Muscle layer of duodenum (tissue), 2 donors: ENCODE results near the gene GDAP1L1.

ENCODE experiments used
- H3K27ac ChIP-seq: one replicate; pipeline ENCODE4 v1.7.0; 2013; ENCODE audit warnings: mild to moderate bottlenecking, low read length
- H3K27me3 ChIP-seq: one replicate; pipeline ENCODE4 v1.7.0; 2013; ENCODE audit warnings: low read depth, mild to moderate bottlenecking, control low read depth, low read length
- H3K36me3 ChIP-seq, 2 donors: one replicate each; pipeline ENCODE4 v1.7.0; 2013; ENCODE audit warnings: low read length in 2 of 2, control low read depth in 1 of 2, mild to moderate bottlenecking in 1 of 2; ENCODE audit not compliant: insufficient read depth in 2 of 2, control insufficient read depth in 1 of 2
- H3K4me1 ChIP-seq, 2 donors: one replicate each; pipeline ENCODE4 v1.7.0; 2013; ENCODE audit warnings: low read length in 2 of 2, mild to moderate bottlenecking in 2 of 2, control low read depth in 1 of 2, moderate library complexity in 1 of 2; ENCODE audit not compliant: insufficient read depth in 2 of 2, control insufficient read depth in 1 of 2
- H3K4me3 ChIP-seq, 2 donors: one replicate each; pipeline ENCODE4 v1.7.0; 2013; ENCODE audit warnings: low read length in 2 of 2, low read depth in 1 of 2, mild to moderate bottlenecking in 1 of 2
- H3K9me3 ChIP-seq, 2 donors: one replicate each; pipeline ENCODE4 v1.7.0; 2013; ENCODE audit warnings: low read length in 2 of 2, control low read depth in 1 of 2, mild to moderate bottlenecking in 1 of 2; ENCODE audit not compliant: control insufficient read depth in 1 of 2
- donor health status: healthy.

The GDAP1L1 gene

DNA sequence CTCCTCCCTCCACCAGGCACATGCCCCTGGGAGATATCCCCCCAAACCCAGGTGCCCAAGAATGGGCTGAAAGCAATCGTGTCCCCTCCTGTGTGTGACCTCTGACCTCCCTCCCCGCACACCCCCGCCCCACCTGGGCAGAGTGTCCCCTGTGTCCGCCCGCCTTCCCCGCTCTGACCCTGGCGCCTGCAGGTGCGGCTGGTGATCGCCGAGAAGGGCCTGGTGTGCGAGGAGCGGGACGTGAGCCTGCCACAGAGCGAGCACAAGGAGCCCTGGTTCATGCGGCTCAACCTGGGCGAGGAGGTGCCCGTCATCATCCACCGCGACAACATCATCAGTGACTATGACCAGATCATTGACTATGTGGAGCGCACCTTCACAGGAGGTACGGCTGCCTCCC, 9.9 kb downstream of the GDAP1L1 start:
- Histone ChIP-seq H3K4me1 (no peaks in the 10 kb centered on the region), H3K36me3 (no peaks in the 10 kb centered on the region), H3K4me3 (no peak overlapping the region), H3K27ac (no peak overlapping the region), H3K9me3 (no peaks in the 10 kb centered on the region), H3K27me3 (no peaks in the 10 kb centered on the region)

DNA sequence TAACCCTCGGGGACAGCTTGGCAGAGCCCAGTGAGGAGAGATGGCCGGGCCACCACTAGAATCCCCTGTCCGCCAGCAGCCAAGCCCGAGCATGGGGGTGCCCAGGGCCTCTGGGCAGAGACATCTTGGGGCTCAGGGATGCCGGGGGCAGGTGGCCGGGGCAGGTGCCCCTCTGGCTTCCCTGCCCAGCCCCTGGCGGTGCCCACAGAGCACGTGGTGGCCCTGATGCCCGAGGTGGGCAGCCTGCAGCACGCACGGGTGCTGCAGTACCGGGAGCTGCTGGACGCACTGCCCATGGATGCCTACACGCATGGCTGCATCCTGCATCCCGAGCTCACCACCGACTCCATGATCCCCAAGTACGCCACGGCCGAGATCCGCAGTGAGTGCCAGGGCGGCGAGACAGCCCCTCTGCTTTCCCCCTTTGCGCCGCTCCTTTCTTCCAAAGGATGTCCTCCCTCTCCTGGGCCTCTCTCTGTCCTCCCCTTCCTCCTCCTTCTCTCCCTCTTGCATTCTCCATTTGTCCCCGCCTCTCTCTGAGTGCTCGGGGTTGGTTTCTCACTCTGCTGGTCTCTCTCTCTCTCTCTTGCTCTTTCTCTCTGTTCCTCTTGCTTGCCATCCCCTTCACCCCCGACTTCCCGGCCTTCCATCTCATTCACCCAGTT, 11.2 kb downstream of the GDAP1L1 start:
- Histone ChIP-seq H3K27me3 (no peaks in the 10 kb centered on the region), H3K9me3 (no peaks in the 10 kb centered on the region), H3K36me3 (no peaks in the 10 kb centered on the region), H3K4me1 (no peaks in the 10 kb centered on the region), H3K27ac (no peak overlapping the region), H3K4me3 (no peak overlapping the region)

GRCh38 chr20:44264287-44264686, 17.2 kb downstream of the GDAP1L1 start:
- Histone ChIP-seq H3K27me3 (no peaks in the 10 kb centered on the region), H3K36me3 (no peaks in the 10 kb centered on the region), H3K4me3 (no peak overlapping the region), H3K27ac (no peak overlapping the region), H3K4me1 (no peaks in the 10 kb centered on the region), H3K9me3 (no peaks in the 10 kb centered on the region)

DNA sequence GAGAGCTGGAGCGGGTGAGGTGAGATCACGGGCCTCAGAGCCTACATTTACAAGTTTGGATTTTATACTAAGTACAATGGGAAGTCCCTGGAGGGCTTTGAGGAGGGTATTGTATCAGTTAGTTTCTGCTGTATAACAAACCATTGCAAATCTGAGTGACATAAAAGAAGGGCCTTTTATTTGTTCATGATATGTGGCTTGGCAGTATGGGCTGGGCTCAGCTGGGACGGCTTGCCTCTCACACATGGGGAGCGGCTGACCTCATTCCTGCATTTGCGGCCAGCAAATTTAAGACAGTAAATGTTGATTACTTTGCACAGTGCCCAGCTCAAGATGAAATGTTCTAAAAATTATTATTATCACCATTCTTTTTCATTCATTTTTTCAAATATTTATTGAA, 21.7 kb downstream of the GDAP1L1 start:
- Histone ChIP-seq H3K4me3 (no peak overlapping the region), H3K27me3 (no peaks in the 10 kb centered on the region)

DNA sequence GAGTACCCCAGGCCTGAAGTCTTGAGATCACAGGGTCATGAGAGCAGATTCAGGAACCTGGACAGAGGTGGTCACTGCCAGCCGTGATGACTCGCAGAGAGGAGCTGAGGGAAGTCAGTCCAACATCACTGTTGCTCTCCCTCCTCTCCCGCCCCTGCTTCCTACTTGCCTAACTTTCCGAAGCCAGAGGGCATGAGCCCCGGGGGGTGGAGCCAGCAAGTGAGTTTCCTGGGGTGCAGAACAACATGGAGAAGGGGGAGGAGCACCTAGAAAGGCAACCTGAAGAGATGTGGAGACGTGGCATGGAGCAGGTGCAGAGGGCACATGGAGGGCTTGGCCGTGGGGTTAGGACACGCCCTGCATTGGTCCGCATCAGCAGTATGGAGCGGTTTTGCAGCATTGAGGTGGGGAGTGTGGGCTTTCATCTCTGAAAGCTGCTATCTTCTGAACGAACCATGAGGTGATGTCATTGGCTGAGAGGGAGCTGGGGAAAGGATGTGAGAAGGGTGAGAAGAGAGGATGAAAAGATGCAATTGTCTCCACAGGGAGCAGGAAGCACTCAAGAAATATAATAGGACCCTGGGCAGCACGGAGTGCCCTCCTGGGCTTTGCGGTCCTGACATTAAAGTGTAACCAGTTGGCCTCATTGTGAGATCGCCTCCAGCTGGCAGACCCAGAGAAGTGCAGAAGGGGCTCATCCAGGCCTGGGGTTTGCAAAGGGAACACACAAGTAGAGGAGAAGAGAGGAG, 25.0 kb downstream of the GDAP1L1 start:
- no peaks in the 10 kb centered on the region for H3K27me3 ChIP-seq
- H3K36me3 ChIP-seq: peaks cover 0 to 19% of the 10 kb centered on the region in 2 donors
- no peak overlapping the region for H3K27ac ChIP-seq
- no peaks in the 10 kb centered on the region for H3K4me1 ChIP-seq
- no peak overlapping the region for H3K4me3 ChIP-seq
- no peaks in the 10 kb centered on the region for H3K9me3 ChIP-seq

More for the DNA sequence above, 21.7 kb downstream of the GDAP1L1 start:
- H3K9me3 ChIP-seq: no peaks in the 10 kb centered on the region
- no peak overlapping the region for H3K27ac ChIP-seq
- H3K36me3 ChIP-seq: peaks cover 0 to 19% of the 10 kb centered on the region in 2 donors
- H3K4me1 ChIP-seq: no peaks in the 10 kb centered on the region

GRCh38 chr20:44273231-44274215, 26.4 kb downstream of the GDAP1L1 start:
- H3K36me3 ChIP-seq: peaks cover 0 to 19% of the 10 kb centered on the region in 2 donors
- H3K27ac ChIP-seq: no peak overlapping the region
- H3K27me3 ChIP-seq: no peaks in the 10 kb centered on the region
- H3K4me1 ChIP-seq: no peaks in the 10 kb centered on the region
- no peak overlapping the region for H3K4me3 ChIP-seq
- H3K9me3 ChIP-seq: no peaks in the 10 kb centered on the region

DNA sequence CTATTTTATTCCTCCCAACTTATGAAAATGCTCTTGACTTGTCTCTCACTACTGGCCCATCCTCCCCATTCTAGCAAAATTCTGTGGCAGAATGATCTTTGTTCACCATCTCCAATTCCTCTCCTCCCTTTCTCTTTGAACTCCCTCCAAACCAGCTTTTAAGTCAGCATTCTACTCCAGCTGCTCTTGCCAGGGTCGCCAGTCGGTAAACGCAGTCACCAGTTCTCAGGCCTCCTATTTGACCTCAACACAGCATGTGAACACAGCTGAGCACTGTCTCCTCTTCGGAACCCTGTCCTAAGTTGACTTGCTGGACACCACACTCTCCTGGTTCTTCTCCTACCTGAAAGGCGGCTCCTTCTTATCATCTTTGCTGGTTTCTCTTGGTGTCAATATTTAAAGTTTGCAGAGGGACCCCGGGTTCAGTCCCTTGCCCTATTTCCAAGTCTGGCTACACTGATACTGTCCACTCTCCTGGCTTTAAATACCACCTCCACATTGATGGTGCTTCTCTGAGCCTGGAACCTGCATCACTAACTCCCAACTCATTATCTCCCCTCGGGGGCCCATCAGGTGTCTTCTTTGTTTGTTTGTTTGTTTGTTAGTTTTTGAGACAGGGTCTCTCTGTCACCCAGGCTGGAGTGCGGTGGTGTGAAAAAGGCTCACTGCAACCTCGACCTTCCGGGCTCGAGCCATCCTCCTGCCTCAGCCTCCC, 27.4 kb downstream of the GDAP1L1 start:
- Histone ChIP-seq H3K9me3 (no peaks in the 10 kb centered on the region), H3K27ac (no peak overlapping the region), H3K36me3 (peaks cover 0 to 19% of the 10 kb centered on the region in 2 donors), H3K27me3 (no peaks in the 10 kb centered on the region), H3K4me1 (no peaks in the 10 kb centered on the region), H3K4me3 (no peak overlapping the region)

DNA sequence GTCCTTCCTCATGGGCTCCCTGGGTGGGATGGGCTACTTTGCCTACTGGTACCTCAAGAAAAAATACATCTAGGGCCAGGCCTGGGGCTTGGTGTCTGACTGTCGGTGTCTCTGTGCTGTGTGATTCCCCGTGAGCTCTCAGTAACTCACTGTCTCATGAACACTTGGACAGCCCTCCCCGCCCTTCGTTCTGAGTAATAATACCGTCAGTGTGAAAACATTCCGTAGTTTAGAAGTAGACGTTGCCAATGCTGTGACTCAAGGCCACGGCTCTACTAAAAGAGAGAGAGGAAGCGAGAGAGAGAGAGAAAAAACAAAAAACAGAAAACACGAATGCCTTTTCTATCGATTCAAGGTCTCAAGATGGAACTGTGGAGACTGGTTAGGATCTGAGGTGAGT, 32.1 kb downstream of the GDAP1L1 start:
- no peaks in the 10 kb centered on the region for H3K4me1 ChIP-seq
- no peaks in the 10 kb centered on the region for H3K27me3 ChIP-seq
- no peaks in the 10 kb centered on the region for H3K9me3 ChIP-seq
- H3K27ac ChIP-seq: no peak overlapping the region
- no peaks in the 10 kb centered on the region for H3K36me3 ChIP-seq
- no peak overlapping the region for H3K4me3 ChIP-seq

DNA sequence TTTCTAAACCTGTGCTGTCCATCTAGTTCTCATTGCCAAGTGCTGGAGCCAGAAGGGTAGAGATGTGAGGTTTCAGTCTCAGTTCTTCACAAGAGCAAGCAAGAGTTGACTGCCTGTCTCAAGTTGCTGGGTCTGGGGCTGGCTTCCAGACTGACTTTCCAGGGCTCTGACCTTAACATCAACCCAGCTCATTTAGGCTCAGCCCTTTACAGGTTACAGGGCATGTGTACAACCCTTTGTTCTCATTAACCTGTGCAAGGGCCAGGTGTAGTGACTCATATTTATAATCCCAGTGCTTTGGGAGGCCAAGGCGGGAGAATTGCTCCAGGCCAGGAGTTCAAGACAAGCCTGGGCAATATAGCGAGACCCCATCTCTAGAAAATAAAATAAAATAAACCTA, 33.3 kb downstream of the GDAP1L1 start:
- Histone ChIP-seq H3K27ac (no peak overlapping the region), H3K4me1 (no peaks in the 10 kb centered on the region), H3K27me3 (no peaks in the 10 kb centered on the region), H3K4me3 (no peak overlapping the region), H3K36me3 (no peaks in the 10 kb centered on the region), H3K9me3 (no peaks in the 10 kb centered on the region)

DNA sequence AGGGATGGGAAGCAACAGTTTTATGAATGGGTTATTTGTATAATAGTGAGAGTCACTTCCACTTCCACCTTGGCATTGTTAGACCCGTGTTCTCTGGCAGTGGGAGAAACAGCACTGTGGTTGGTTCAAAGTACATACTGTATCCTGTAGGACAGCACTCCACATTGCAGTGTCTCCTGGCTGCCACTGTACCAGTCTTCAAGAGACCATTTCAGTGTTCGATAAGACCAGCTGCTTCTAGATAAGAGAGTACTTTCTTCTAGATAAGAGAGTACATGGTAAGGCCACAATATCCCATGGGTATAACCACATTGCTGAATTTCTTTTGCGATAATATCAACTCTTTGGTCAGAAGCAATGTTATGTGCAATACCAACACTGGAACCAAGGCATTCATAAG, 35.1 kb downstream of the GDAP1L1 start:
- H3K4me3 ChIP-seq: no peak overlapping the region
- H3K27ac ChIP-seq: no peak overlapping the region
- no peaks in the 10 kb centered on the region for H3K9me3 ChIP-seq
- peaks cover 0 to 3% of the 10 kb centered on the region in 2 donors for H3K4me1 ChIP-seq
- H3K27me3 ChIP-seq: no peaks in the 10 kb centered on the region
- no peaks in the 10 kb centered on the region for H3K36me3 ChIP-seq
